Thoracic aorta (tissue), 2 donors: ENCODE results near the gene SLIT3. TPM values are rescaled to one million over a fixed set of nuclear protein-coding genes. Genes with fewer than 3 reads are reported as not detected.

Source experiments
- ATAC-seq: fragments of 150-250 bp; one replicate; pipeline ENCODE4 v1.8.0; 2017; ENCODE audit warnings: low read depth; ENCODE audit not compliant: insufficient number of reproducible peaks, low FRiP score
- DNase-seq: peaks from one replicate; pipeline ENCODE4 v3.0.0-alpha.2; 2020; ENCODE audit warnings: low spot score
- H3K27ac ChIP-seq, 2 donors: fragments of 200-600 bp; sonication (generic); 1 replicate in 1 of 2; 2 replicates in 1 of 2; pipeline ENCODE4 v1.5.1; 2016; ENCODE audit warnings: mild to moderate bottlenecking in 2 of 2, moderate library complexity in 2 of 2
- H3K27me3 ChIP-seq: fragments of 200-600 bp; sonication (generic); replicated peaks from 2 replicates; pipeline ENCODE4 v1.6.0; 2016; ENCODE audit warnings: mild to moderate bottlenecking; ENCODE audit not compliant: insufficient read depth
- H3K36me3 ChIP-seq: fragments of 200-600 bp; sonication (generic); one replicate; pipeline ENCODE4 v1.5.1; 2016
- H3K4me1 ChIP-seq, 2 donors: fragments of 200-600 bp; sonication (generic); 1 replicate in 1 of 2; 2 replicates in 1 of 2; pipeline versions ENCODE4 v1.5.1 to v1.6.0; 2016; ENCODE audit warnings: low read depth in 2 of 2, mild to moderate bottlenecking in 1 of 2; ENCODE audit not compliant: control insufficient read depth in 1 of 2
- H3K4me3 ChIP-seq: fragments of 200-600 bp; sonication (generic); 2 replicates; pipeline ENCODE4 v1.5.1; 2016; ENCODE audit warnings: mild to moderate bottlenecking
- H3K9me3 ChIP-seq: fragments of 200-600 bp; sonication (generic); 2 replicates; pipeline ENCODE4 v1.5.1; 2016
- total RNA-seq, 2 donors: library from RNA; depleted of rRNA; stranded (reverse); fragments of >200 nt; gene quantifications; one replicate each; pipeline versions ENCODE4 v1.1.0 to v1.2.3, GENCODE V29; 2016
- TF ChIP-seq, protein P1 (sequence below): fragments of 200-600 bp; sonication (generic); IDR thresholded peaks from one replicate; pipeline ENCODE4 v1.5.1; 2019; ENCODE audit warnings: antibody characterized with exemption

SLIT3 gene
- total RNA-seq, 2 donors from 2014 or later, result 80.1 to 86.9 TPM

- no peaks in the 10 kb centered on the region for H3K36me3 ChIP-seq
- no peak overlapping the region for H3K27ac ChIP-seq
- DNase-seq (no peak), ATAC-seq (no peak)
- H3K4me1 ChIP-seq, result no peaks in the 10 kb centered on the region
- no peaks in the 10 kb centered on the region for H3K9me3 ChIP-seq
- TF ChIP-seq, protein P1, sequence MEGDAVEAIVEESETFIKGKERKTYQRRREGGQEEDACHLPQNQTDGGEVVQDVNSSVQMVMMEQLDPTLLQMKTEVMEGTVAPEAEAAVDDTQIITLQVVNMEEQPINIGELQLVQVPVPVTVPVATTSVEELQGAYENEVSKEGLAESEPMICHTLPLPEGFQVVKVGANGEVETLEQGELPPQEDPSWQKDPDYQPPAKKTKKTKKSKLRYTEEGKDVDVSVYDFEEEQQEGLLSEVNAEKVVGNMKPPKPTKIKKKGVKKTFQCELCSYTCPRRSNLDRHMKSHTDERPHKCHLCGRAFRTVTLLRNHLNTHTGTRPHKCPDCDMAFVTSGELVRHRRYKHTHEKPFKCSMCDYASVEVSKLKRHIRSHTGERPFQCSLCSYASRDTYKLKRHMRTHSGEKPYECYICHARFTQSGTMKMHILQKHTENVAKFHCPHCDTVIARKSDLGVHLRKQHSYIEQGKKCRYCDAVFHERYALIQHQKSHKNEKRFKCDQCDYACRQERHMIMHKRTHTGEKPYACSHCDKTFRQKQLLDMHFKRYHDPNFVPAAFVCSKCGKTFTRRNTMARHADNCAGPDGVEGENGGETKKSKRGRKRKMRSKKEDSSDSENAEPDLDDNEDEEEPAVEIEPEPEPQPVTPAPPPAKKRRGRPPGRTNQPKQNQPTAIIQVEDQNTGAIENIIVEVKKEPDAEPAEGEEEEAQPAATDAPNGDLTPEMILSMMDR, result no peak
- no peak overlapping the region for H3K4me3 ChIP-seq
- H3K27me3 ChIP-seq, result no peaks in the 10 kb centered on the region
These were observed 40.6 kb upstream of the SLIT3 start for GRCh38 chr5:169341556-169341955.

GRCh38 chr5:169339869-169340268, 38.9 kb upstream of the SLIT3 start:
- Histone ChIP-seq H3K36me3 (no peaks in the 10 kb centered on the region), H3K27me3 (no peaks in the 10 kb centered on the region), H3K4me1 (no peaks in the 10 kb centered on the region), H3K4me3 (no peak overlapping the region), H3K9me3 (no peaks in the 10 kb centered on the region), H3K27ac (no peak overlapping the region)
- DNase-seq (no peak), ATAC-seq (no peak)
- TF ChIP-seq, protein P1, result no peak

GRCh38 chr5:169336242-169336641, 35.3 kb upstream of the SLIT3 start:
- no peak for ATAC-seq
- H3K27me3 ChIP-seq, result no peaks in the 10 kb centered on the region

DNA sequence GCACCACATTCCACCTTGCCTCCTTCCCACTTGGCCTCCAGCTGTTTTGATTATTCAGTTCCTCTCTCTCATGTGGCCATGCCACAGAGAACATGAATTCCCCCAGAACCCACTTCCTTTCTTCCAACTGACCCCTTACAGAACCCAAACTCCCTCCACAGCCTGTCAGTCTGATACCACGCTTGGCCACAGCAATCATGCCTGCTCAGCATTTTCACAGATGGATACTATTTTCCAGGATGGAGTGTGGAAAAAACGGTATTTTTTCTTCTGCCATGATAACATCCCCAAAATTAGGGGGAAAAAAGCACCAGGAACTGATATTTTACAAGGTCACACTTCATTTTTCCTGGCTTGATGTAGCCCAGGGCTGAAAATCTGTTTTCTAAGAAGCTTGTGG, 34.9 kb upstream of the SLIT3 start:
- Histone ChIP-seq H3K4me3 (no peak overlapping the region), H3K36me3 (no peaks in the 10 kb centered on the region), H3K9me3 (no peaks in the 10 kb centered on the region), H3K27ac (no peak overlapping the region), H3K27me3 (no peaks in the 10 kb centered on the region), H3K4me1 (no peaks in the 10 kb centered on the region)
- TF ChIP-seq, protein P1, result no peak
- ATAC-seq (no peak), DNase-seq (no peak)

More at GRCh38 chr5:169336242-169336641, 35.3 kb upstream of the SLIT3 start:
- no peak overlapping the region for H3K4me3 ChIP-seq
- DNase-seq, result no peak
- H3K36me3 ChIP-seq, result no peaks in the 10 kb centered on the region
- no peak overlapping the region for H3K27ac ChIP-seq
- TF ChIP-seq, protein P1, result no peak
- no peaks in the 10 kb centered on the region for H3K4me1 ChIP-seq
- H3K9me3 ChIP-seq, result no peaks in the 10 kb centered on the region

DNA sequence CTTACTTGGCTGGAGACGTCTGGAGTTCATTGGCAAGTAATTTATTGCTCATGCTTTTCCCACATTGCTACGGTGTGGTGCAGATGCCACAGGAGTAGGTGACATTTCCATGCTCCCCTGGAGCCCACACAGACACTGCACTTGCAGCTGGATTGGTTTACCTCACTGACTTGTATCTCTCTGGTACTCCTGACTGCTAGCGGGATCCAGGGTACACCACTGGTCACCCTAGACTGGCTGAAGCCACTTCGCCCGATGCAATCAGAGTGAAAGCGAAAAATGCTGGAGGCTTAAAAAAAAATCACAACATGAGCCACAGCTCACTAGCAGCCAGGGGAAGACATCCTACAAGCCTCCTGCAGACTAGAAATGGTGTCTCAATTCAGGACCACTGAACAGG, 32.6 kb upstream of the SLIT3 start:
- Histone ChIP-seq H3K9me3 (no peaks in the 10 kb centered on the region), H3K27me3 (no peaks in the 10 kb centered on the region), H3K27ac (no peak overlapping the region), H3K4me1 (no peaks in the 10 kb centered on the region), H3K36me3 (no peaks in the 10 kb centered on the region), H3K4me3 (no peak overlapping the region)
- no peak for ATAC-seq
- no peak for DNase-seq
- TF ChIP-seq, protein P1, result no peak
